HepG2 (cell line): ENCODE measurements around the gene ADRM1. TPM values are rescaled to one million over a fixed set of nuclear protein-coding genes. Genes with fewer than 3 reads are reported as not detected.

Source experiments
- EED ChIP-seq: sonication (generic); formaldehyde crosslinking; IDR thresholded peaks from 2 replicates; pipeline ENCODE4 v1.5.0; 2020; ENCODE audit warnings: mild to moderate bottlenecking, missing genetic modification reagents
- MEIS2 ChIP-seq: sonication (generic); formaldehyde crosslinking; IDR thresholded peaks from 2 replicates; pipeline ENCODE4 v1.9.0; 2021; ENCODE audit warnings: mild to moderate bottlenecking, missing genetic modification reagents
- MIER3 ChIP-seq: IDR thresholded peaks from 2 replicates; pipeline ENCODE4 v1.6.1; 2016; ENCODE audit warnings: missing compliant biosample characterization, borderline replicate concordance
- MLLT10 ChIP-seq: sonication (generic); formaldehyde crosslinking; IDR thresholded peaks from 2 replicates; pipeline ENCODE4 v1.4.0; 2020; ENCODE audit warnings: missing genetic modification reagents
- MTF1 ChIP-seq: sonication (generic); formaldehyde crosslinking; IDR thresholded peaks from 2 replicates; pipeline ENCODE4 v1.5.0; 2020; ENCODE audit warnings: missing genetic modification reagents
- NCOA1 ChIP-seq: sonication (generic); formaldehyde crosslinking; IDR thresholded peaks from 2 replicates; pipeline ENCODE4 v1.9.0; 2021; ENCODE audit warnings: missing genetic modification reagents
- NFRKB ChIP-seq: fragments of 450-650 bp; IDR thresholded peaks from 2 replicates; pipeline ENCODE4 v1.6.1; 2017
- NONO ChIP-seq, 2 experiments: fragments of 450-650 bp in 1 of 2; sonication (generic) in 1 of 2; formaldehyde crosslinking in 1 of 2; IDR thresholded peaks in 1 of 2; conservative IDR thresholded peaks in 1 of 2; 2 replicates each; pipeline versions ENCODE4 v1.6.1 to v1.8.0; 2017 to 2022; ENCODE audit warnings: mild to moderate bottlenecking in 1 of 2, missing genetic modification reagents in 1 of 2, moderate library complexity in 1 of 2
- SP1 ChIP-seq, 2 experiments: fragments of 450-650 bp in 1 of 2; sonication (generic) in 1 of 2; formaldehyde crosslinking in 1 of 2; IDR thresholded peaks; 2 replicates each; pipeline versions ENCODE4 v1.4.0 to v1.6.1; 2016 to 2020; ENCODE audit warnings: missing genetic modification reagents in 1 of 2
- TEAD3 ChIP-seq: optimal IDR thresholded peaks from 2 replicates; pipeline ENCODE3; 2016; ENCODE audit warnings: borderline replicate concordance
- THRA ChIP-seq: sonication (generic); formaldehyde crosslinking; IDR thresholded peaks from 2 replicates; pipeline ENCODE4 v1.4.0; 2020; ENCODE audit warnings: missing genetic modification reagents, borderline replicate concordance
- XBP1 ChIP-seq: sonication (generic); formaldehyde crosslinking; IDR thresholded peaks from 2 replicates; pipeline ENCODE4 v1.5.0; 2020; ENCODE audit warnings: missing genetic modification reagents
- ZBTB43 ChIP-seq: sonication (generic); formaldehyde crosslinking; conservative IDR thresholded peaks from 2 replicates; pipeline ENCODE4 v1.4.0; 2020; ENCODE audit warnings: missing genetic modification reagents
- ZFP36L1 ChIP-seq: sonication (generic); formaldehyde crosslinking; IDR thresholded peaks from 2 replicates; pipeline ENCODE4 v1.8.0; 2022; ENCODE audit warnings: mild to moderate bottlenecking, missing genetic modification reagents, moderate library complexity
- ZNF333 ChIP-seq: sonication (generic); formaldehyde crosslinking; IDR thresholded peaks from 2 replicates; pipeline ENCODE4 v1.4.0; 2020; ENCODE audit warnings: mild to moderate bottlenecking, missing genetic modification reagents, borderline replicate concordance
- ZNF75D ChIP-seq: sonication (generic); formaldehyde crosslinking; IDR thresholded peaks from 2 replicates; pipeline ENCODE4 v1.8.1; 2023; ENCODE audit warnings: missing genetic modification reagents, mild to moderate bottlenecking, borderline replicate concordance
- ZNF841 ChIP-seq: sonication (generic); formaldehyde crosslinking; IDR thresholded peaks from 2 replicates; pipeline ENCODE4 v1.8.1; 2023; ENCODE audit warnings: missing genetic modification reagents, borderline replicate concordance
- ZNF891 ChIP-seq: sonication (generic); formaldehyde crosslinking; IDR thresholded peaks from 2 replicates; pipeline ENCODE4 v1.5.0; 2020; ENCODE audit warnings: mild to moderate bottlenecking, missing genetic modification reagents
- polyA plus RNA-seq, 8 experiments: library from polyadenylated mRNA; depleted of rRNA in 3 of 8; stranded (reverse) in 7 of 8; unstranded in 1 of 8; fragments of >200 nt; fragmentation: Illumina TruSeq in 4 of 8; extraction: Trizol in 4 of 8; gene quantifications; 2 replicates each; pipeline versions ENCODE4 v1.2.1 to v1.2.3, GENCODE V29; 2011 to 2016; ENCODE audit warnings: low read depth in 4 of 8, missing spikeins in 1 of 8, mixed read lengths in 1 of 8; ENCODE audit not compliant: insufficient read depth in 1 of 8
- total RNA-seq, 5 experiments: library from RNA; depleted of rRNA; stranded (reverse); fragments of >200 nt; fragmentation: Illumina TruSeq; extraction: Trizol; gene quantifications; 2 replicates each; pipeline ENCODE4 v1.2.3, GENCODE V29; 2016; ENCODE audit warnings: low read depth in 1 of 5
- TF ChIP-seq, protein P1 (sequence below): fragments of 450-650 bp; IDR thresholded peaks from 2 replicates; pipeline ENCODE4 v1.6.1; 2017
- TF ChIP-seq, protein P2 (sequence below): sonication (generic); formaldehyde crosslinking; IDR thresholded peaks from 2 replicates; pipeline ENCODE4 v1.5.0; 2020; ENCODE audit warnings: missing genetic modification reagents

ADRM1 gene
- total and polyA plus RNA-seq, 2 of the 13 experiments (the other 11 are each of a cell fraction or from before 2014, with no cell fraction given): 92.9 to 154 TPM

DNA sequence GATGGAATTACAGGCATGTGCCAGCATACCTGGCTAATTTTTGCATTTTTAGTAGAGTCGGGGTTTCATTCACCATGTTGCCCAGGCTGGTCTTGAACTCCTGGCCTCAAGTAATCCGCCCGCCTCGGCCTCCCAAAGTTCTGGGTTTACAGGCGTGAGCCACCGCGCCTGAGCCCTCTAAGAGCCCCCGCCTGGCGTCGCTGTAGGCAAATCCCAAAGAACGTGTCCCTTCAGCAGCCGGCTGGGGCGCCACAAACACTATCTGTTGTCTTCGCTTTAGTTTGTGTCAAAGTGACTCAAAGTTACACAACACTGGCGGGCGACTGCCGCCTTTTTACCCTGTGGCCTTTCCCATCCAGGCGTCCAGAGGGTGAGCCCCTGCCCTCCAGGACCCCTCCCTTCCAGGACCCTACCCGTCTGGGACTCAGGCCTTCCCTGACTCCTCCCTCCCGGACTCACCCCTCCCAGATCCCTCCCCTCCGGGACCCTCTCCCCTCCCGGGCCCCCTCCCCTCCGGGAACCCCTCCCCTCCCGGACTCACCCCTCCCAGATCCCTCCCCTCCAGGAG, 940 bp upstream of the ADRM1 start (continued):
- peak; percentile 57 for TF ChIP-seq ZNF891
- TF ChIP-seq EED: no peak
- TF ChIP-seq, protein P1, sequence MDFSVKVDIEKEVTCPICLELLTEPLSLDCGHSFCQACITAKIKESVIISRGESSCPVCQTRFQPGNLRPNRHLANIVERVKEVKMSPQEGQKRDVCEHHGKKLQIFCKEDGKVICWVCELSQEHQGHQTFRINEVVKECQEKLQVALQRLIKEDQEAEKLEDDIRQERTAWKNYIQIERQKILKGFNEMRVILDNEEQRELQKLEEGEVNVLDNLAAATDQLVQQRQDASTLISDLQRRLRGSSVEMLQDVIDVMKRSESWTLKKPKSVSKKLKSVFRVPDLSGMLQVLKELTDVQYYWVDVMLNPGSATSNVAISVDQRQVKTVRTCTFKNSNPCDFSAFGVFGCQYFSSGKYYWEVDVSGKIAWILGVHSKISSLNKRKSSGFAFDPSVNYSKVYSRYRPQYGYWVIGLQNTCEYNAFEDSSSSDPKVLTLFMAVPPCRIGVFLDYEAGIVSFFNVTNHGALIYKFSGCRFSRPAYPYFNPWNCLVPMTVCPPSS: no peak
- TF ChIP-seq XBP1 (CRISPR knock-in tag): peak; percentile 59; the same call in 1 of the 2 replicates
- peak; percentile 89 for TF ChIP-seq ZBTB43 (CRISPR knock-in tag)
- no peak for TF ChIP-seq ZNF841 (CRISPR knock-in tag)
- no peak for TF ChIP-seq ZNF333 (CRISPR knock-in tag)
- no peak for TF ChIP-seq MTF1
- peak; percentile 20; the same call in 1 of the 2 replicates for TF ChIP-seq NCOA1 (CRISPR knock-in tag)
- no peak for TF ChIP-seq MLLT10
- TF ChIP-seq NONO (IDR thresholded peaks at IDR 0.05): no peak
- peak; percentile 67; the same call in 1 of the 2 replicates for TF ChIP-seq NONO (CRISPR knock-in tag; conservative IDR thresholded peaks at IDR 0.05)
- TF ChIP-seq MEIS2 (CRISPR knock-in tag): peak; percentile 96
- TF ChIP-seq, protein P2, sequence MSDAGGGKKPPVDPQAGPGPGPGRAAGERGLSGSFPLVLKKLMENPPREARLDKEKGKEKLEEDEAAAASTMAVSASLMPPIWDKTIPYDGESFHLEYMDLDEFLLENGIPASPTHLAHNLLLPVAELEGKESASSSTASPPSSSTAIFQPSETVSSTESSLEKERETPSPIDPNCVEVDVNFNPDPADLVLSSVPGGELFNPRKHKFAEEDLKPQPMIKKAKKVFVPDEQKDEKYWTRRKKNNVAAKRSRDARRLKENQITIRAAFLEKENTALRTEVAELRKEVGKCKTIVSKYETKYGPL (CRISPR knock-in tag): peak; percentile 98
- TF ChIP-seq NFRKB: no peak
- TF ChIP-seq TEAD3 (CRISPR knock-in tag): peak; percentile 76
- no peak for TF ChIP-seq SP1 (IDR thresholded peaks at IDR 0.05)
- TF ChIP-seq SP1 (CRISPR knock-in tag; IDR thresholded peaks at IDR 0.05): peak; percentile 78
- no peak for TF ChIP-seq ZFP36L1 (CRISPR knock-in tag)
- peak; percentile 89 for TF ChIP-seq THRA (CRISPR knock-in tag)
- TF ChIP-seq MIER3 (CRISPR knock-in tag): peak; percentile 99
- no peak for TF ChIP-seq ZNF75D (CRISPR knock-in tag)
